DND-41 (cell line): ENCODE measurements around the gene MRPS27.

ENCODE experiments used
- ATAC-seq: fragments of 200-7000 bp; cut with Tn5 transposase; 3 replicates; pipeline ENCODE4 v1.9.1; 2021; ENCODE audit warnings: low read depth; ENCODE audit not compliant: insufficient read depth
- DNase-seq: peaks from one replicate; pipeline ENCODE4 v3.0.0-alpha.2; 2020
- H2AFZ ChIP-seq: 2 replicates; pipeline ENCODE4 v1.6.0; 2012; ENCODE audit warnings: low read depth, low read length
- H3K27ac ChIP-seq: 2 replicates; pipeline ENCODE4 v1.5.1; 2012; ENCODE audit warnings: low read length, inconsistent platforms
- H3K27me3 ChIP-seq: fragments of 200-600 bp; sonication (generic); 2 replicates; pipeline ENCODE4 v1.6.0; 2012; ENCODE audit warnings: low read length, mild to moderate bottlenecking, inconsistent platforms; ENCODE audit not compliant: insufficient read depth, poor library complexity
- H3K36me3 ChIP-seq: 2 replicates; pipeline ENCODE4 v1.5.1; 2012; ENCODE audit warnings: low read length, inconsistent platforms; ENCODE audit not compliant: insufficient read depth
- H3K4me1 ChIP-seq: 2 replicates; pipeline ENCODE4 v1.5.1; 2012; ENCODE audit warnings: mild to moderate bottlenecking, low read length; ENCODE audit not compliant: insufficient read depth
- H3K4me2 ChIP-seq: 2 replicates; pipeline ENCODE4 v1.6.0; 2012; ENCODE audit warnings: mild to moderate bottlenecking, moderate library complexity, low read length, inconsistent platforms; ENCODE audit not compliant: insufficient read depth
- H3K4me3 ChIP-seq, 2 experiments: fragments of 200-600 bp in 1 of 2; shearing (Covaris generic) in 1 of 2; 2 replicates each; pipeline ENCODE4 v1.5.1; 2012 to 2016; ENCODE audit warnings: inconsistent platforms in 2 of 2, low read length in 2 of 2, mild to moderate bottlenecking in 2 of 2, low read depth in 1 of 2, moderate library complexity in 1 of 2
- H3K79me2 ChIP-seq: 2 replicates; pipeline ENCODE4 v1.6.0; 2012; ENCODE audit warnings: low read length, inconsistent platforms; ENCODE audit not compliant: insufficient read depth
- H3K9ac ChIP-seq: 2 replicates; pipeline ENCODE4 v1.6.0; 2012; ENCODE audit warnings: low read depth, mild to moderate bottlenecking, inconsistent platforms, low read length, moderate library complexity
- H3K9me3 ChIP-seq: 2 replicates; pipeline ENCODE4 v1.5.1; 2012; ENCODE audit warnings: low read length, moderate library complexity, mild to moderate bottlenecking, inconsistent platforms; ENCODE audit not compliant: insufficient read depth, severe bottlenecking
- H4K20me1 ChIP-seq: 2 replicates; pipeline ENCODE4 v1.6.0; 2012; ENCODE audit warnings: low read length; ENCODE audit not compliant: insufficient read depth
- CTCF ChIP-seq: IDR thresholded peaks from 2 replicates; pipeline ENCODE4 v1.5.1; 2012; ENCODE audit warnings: borderline replicate concordance, low read length, moderate library complexity, mild to moderate bottlenecking; ENCODE audit not compliant: poor library complexity, severe bottlenecking; ENCODE audit errors: extremely low read depth
- EZH2 ChIP-seq: IDR thresholded peaks from 3 replicates; pipeline ENCODE4 v1.6.1; 2012; ENCODE audit warnings: borderline replicate concordance, low read depth, mild to moderate bottlenecking, moderate library complexity, low read length, inconsistent platforms; ENCODE audit not compliant: severe bottlenecking

MRPS27 gene

GRCh38 chr5:72234265-72234700, 85.8 kb downstream of the MRPS27 start:
- Histone ChIP-seq H3K79me2 (no peaks in the 10 kb centered on the region), H3K4me1 (peaks cover 36% of the 10 kb centered on the region), H3K36me3 (peaks cover 56% of the 10 kb centered on the region), H3K27ac (no peak overlapping the region), H2AFZ (no peak overlapping the region), H4K20me1 (peaks cover 72% of the 10 kb centered on the region), H3K9ac (no peak overlapping the region), H3K4me2 (no peak overlapping the region), H3K27me3 (no peaks in the 10 kb centered on the region), H3K4me3 (no peak overlapping the region), H3K9me3 (no peaks in the 10 kb centered on the region)
- TF ChIP-seq CTCF (no peak), EZH2 (no peak)
- ATAC-seq (peak; percentile 77), DNase-seq (peak; percentile 10)

- H3K4me3 ChIP-seq, result no peak overlapping the region
- H3K27ac ChIP-seq, result no peak overlapping the region
- no peaks in the 10 kb centered on the region for H3K9me3 ChIP-seq
- H4K20me1 ChIP-seq, result peaks cover 73% of the 10 kb centered on the region
- no peaks in the 10 kb centered on the region for H3K27me3 ChIP-seq
- peaks cover 36% of the 10 kb centered on the region for H3K4me1 ChIP-seq
- DNase-seq, result no peak
- H3K9ac ChIP-seq, result no peak overlapping the region
- peaks cover 60% of the 10 kb centered on the region for H3K36me3 ChIP-seq
- H3K79me2 ChIP-seq, result no peaks in the 10 kb centered on the region
- no peak for TF ChIP-seq EZH2
- no peak for TF ChIP-seq CTCF
- no peak overlapping the region for H3K4me2 ChIP-seq
- no peak for ATAC-seq
- H2AFZ ChIP-seq, result no peak overlapping the region
These were observed 86.2 kb downstream of the MRPS27 start for GRCh38 chr5:72233835-72234234.

GRCh38 chr5:72232838-72233237, 87.2 kb downstream of the MRPS27 start:
- no peak for ATAC-seq
- H3K4me3 ChIP-seq, result no peak overlapping the region
- no peaks in the 10 kb centered on the region for H3K9me3 ChIP-seq
- H3K36me3 ChIP-seq, result peaks cover 62% of the 10 kb centered on the region
- peaks cover 36% of the 10 kb centered on the region for H3K4me1 ChIP-seq
- no peak overlapping the region for H3K4me2 ChIP-seq
- H2AFZ ChIP-seq, result no peak overlapping the region
- DNase-seq, result no peak
- H3K79me2 ChIP-seq, result no peaks in the 10 kb centered on the region
- H3K9ac ChIP-seq, result no peak overlapping the region
- peaks cover 68% of the 10 kb centered on the region for H4K20me1 ChIP-seq
- no peak overlapping the region for H3K27ac ChIP-seq
- TF ChIP-seq CTCF (no peak), EZH2 (no peak)
- H3K27me3 ChIP-seq, result no peaks in the 10 kb centered on the region
